NCI-H2107 (cell line): ENCODE data around the gene KCNIP4.

Experiments used
- DNase-seq: peaks from one replicate; lab custom pipeline; 2025; lab: John Stamatoyannopoulos, UW

Gene KCNIP4

GRCh38 chr4:21457086-21457840 lies 491.3 kb downstream of the KCNIP4 start:
- no peak for DNase-seq

DNA sequence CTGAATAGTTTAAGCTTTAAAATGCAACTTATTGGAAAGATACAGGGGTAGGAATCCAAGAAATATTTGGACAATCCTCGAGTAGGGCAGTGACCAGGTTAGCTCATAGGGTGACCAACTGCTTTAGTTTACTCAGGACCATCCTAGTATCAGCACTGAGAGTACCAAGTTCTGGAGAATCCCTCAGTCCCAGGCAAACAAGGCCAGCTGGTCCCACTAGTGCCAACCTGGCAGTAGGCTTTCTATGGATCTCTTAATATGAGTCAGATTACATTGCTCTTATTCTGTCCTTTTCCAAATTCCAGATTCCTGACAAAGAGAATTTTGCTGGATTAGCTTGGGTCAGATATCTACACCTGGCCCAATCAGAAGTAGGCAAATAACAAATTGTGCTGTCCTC lies 493.7 kb downstream of the KCNIP4 start:
- DNase-seq: no peak

- no peak for DNase-seq
Measured at GRCh38 chr4:21454201-21454600, 494.4 kb downstream of the KCNIP4 start.

GRCh38 chr4:21452931-21453330 lies 495.6 kb downstream of the KCNIP4 start:
- no peak for DNase-seq

- no peak for DNase-seq
Measured at GRCh38 chr4:21451032-21451431, 497.5 kb downstream of the KCNIP4 start.

GRCh38 chr4:21450331-21450730 lies 498.2 kb downstream of the KCNIP4 start:
- no peak for DNase-seq

DNA sequence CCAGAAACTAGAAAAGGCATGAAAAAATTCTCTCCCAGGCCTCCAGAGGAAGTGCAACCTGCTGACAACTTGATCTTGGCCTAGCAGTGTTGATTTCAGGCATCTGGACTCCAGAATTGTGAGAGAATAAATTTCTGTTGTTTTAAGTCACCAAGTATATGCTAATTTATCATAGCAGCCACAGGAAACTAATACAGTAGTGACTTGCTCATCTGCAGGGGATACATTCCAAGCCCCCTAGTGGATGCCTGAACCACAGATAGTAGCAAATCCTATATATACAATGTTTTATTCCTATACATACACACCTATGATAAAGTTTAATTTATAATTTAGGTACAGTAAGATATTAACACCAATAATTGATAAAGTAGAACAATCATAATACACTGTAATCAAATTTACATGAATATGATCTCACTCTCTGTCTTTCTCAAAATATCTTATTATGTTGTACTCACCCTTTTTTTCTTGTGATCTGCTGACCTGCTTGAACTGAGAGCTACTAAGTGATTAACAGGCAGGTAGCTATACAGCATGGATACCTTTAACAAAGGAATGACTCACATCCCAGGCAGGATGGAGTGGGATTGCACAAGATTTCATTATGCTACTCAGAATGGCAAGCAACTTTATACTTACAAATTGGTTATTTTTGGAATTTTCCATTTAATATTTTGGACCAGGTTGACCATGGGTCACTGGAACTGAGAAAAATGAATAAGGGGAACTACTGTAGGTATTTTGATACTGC lies 501.1 kb downstream of the KCNIP4 start:
- DNase-seq: no peak

- no peak for DNase-seq
Measured at GRCh38 chr4:21420166-21420565, 528.4 kb downstream of the KCNIP4 start.

- no peak for DNase-seq
Measured at GRCh38 chr4:21415728-21416127, 532.8 kb downstream of the KCNIP4 start.

- no peak for DNase-seq
Measured at GRCh38 chr4:21413807-21414370, 534.7 kb downstream of the KCNIP4 start.

DNA sequence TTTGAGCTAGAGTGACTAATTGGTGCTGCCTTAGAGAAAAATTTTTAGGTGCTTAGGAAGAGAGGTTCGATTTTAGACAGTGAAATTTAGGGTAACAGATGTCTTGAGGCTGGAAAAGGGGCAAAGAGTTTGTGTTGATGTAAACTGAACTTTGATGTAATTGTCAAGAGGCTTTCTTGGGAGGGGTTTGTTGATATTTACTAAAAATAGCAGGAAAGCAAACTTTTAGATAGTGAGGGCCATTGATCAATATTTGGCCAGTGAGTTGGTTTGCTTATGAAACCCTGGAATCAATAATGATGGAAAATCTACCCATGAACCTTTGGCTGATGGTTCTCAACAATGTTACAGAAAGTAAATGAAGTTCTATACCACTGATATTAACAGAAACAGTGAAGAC lies 537.5 kb downstream of the KCNIP4 start:
- no peak for DNase-seq

DNA sequence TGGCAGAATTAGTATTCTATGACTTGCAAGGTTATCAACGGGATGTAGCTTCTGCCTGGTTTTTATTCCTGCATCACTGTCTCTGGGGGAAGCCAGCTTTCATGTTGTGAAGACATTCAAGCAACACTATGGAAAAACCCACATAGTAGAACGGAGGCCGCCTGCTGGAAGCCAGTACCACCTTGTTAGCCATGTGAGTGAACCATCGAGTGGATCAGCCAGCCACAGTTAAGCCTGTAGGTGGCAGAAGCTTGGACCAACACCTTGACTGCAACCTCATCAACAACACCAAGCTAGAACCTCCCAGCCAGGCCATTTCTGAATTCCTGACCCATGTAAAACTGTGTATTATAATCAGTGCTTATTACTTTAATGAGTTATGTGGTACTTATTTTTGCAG lies 538.2 kb downstream of the KCNIP4 start:
- no peak for DNase-seq

DNA sequence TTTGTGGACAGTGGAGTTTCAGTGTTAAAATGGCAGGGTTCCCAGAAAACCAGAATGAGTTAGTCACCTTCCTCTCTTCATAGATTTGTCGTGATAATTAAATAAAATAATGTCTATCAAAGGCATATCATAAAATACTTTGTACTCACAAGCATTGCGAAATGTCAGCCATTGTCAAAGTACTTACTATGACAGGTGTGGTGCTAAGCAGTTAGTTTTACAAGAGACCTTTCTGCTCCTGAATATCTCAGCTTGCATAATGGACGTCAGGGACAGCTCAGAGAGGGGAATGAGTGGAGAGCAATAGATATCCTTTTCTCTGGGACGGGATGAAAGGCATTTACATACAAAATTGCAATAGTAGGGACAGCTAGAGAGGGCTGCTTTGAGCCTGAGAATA lies 560.9 kb downstream of the KCNIP4 start:
- DNase-seq: no peak

GRCh38 chr4:21386166-21386780 lies 562.3 kb downstream of the KCNIP4 start:
- DNase-seq: no peak

GRCh38 chr4:21385706-21386105 lies 562.9 kb downstream of the KCNIP4 start:
- no peak for DNase-seq

DNA sequence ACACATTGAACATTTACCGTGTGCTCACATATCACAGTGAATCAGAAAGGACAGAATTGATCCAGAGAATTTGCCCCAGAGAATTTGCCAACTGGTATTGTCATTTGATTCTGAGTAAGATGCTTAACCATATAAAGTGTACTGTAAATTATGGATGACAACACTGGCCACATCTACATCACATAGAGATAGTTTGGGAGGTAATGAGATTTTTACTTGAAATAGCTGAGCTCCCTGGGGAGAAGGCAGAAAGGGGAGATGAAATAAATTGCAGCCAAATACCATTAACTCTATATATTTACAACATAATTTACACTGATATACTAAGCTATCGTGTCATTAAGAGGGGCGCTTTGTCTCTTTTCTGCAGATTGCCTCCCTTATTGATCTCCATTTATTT lies 564.0 kb downstream of the KCNIP4 start:
- DNase-seq: no peak

DNA sequence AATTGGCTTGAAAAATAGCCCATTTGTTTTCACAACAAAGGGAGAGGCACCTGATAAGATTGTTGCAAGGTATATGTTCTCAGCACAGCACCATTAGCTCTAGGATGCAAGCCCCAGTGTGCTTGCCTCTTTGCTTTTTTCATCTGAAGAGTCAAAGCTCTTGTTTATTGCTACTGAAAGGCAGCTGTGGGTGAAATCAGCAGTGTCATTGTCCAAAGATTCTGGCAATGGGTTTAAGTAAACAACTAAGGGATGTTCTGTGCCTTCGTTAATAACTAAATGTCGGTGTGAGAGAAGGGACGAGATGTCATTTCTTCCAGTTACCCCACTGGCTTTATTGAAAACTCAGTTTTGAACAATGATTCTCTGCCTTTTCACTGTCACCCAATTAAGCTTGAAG lies 567.7 kb downstream of the KCNIP4 start:
- DNase-seq: no peak

DNA sequence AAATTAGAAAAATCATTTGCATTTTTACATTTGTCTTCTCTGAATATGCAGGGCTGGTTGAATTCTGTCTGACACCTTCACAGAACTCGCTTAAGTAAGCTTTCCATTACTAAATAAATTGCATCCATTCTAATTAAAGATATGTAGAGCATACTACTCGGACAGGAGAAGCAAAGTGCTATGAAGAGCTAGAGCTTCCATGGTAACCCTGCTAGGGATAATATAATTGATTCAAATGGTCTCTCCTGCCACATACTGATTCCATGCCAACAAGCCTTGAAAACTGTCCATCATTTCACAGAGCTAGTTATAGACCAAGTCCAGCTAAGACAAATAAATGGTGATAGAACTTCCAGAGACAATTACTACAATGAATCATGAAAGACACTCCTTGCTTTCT lies 571.5 kb downstream of the KCNIP4 start:
- no peak for DNase-seq

DNA sequence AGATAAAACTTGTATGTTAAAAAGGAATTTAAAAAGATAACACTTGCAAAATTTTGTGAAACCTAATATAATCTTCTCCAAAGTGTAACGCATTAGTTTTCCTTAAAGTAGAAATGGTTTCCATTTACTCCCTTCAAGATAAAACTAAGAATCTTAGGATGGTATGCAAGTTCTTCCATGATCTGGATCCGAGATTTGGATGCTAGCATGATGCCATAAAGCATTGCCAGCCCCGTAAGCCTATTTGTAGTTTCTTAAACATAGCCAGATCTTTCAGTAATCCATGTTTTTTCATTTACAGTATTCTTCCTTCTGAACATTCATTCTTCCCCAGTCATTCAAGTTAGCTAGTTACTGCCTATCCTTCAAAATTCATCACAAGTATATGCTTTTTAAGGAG lies 572.4 kb downstream of the KCNIP4 start:
- DNase-seq: no peak

GRCh38 chr4:21374641-21375368 lies 573.8 kb downstream of the KCNIP4 start:
- DNase-seq: no peak

- no peak for DNase-seq
Measured at GRCh38 chr4:21367567-21367966, 581.0 kb downstream of the KCNIP4 start.

DNA sequence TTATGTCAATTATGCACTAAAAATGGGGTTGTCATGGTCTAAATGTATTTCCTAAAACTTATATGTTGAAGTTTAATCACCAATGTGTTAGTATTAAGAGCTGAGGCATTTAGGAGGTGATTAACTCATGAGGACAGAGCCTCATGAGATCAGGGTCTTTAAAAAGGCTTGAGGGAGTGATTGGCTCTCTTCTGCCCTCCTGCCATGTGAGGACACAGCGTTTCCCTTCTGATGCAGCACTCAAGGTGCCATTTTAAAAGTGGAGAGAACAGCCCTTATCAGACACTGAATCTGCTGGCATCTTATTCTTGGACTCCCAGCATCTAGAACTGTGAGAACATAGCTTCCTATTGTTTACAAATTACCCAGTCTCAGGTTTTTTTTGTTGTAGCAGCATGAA lies 581.7 kb downstream of the KCNIP4 start:
- no peak for DNase-seq
